WTC11 (cell line): ENCODE results near the gene SLC9A4. TPM values are rescaled to one million over a fixed set of nuclear protein-coding genes. Genes with fewer than 3 reads are reported as not detected.

ENCODE experiments used
- ATAC-seq: fragments of 200-7000 bp; cut with Tn5 transposase; 2 replicates; pipeline ENCODE4 v1.10.0; 2021; ENCODE audit warnings: mild to moderate bottlenecking, moderate library complexity
- CTCF ChIA-PET: fragments of 300-600 bp; sonication (Branson Sonifier 250); formaldehyde crosslinking; loops from one replicate; lab custom pipeline; 2021; ENCODE audit warnings: antibody characterized with exemption; lab: Charles Lee
- POLR2A ChIA-PET: fragments of 350-600 bp; sonication (Branson Sonifier 250); formaldehyde crosslinking; loops from one replicate; lab custom pipeline; 2021; ENCODE audit warnings: antibody characterized with exemption; lab: Charles Lee
- DNase-seq: peaks from one replicate; pipeline ENCODE4 v3.0.0; 2021; ENCODE audit warnings: low spot score
- H3K27ac Mint-ChIP-seq: 2 replicates; pipeline ENCODE4 v1.8.0; 2021; ENCODE audit warnings: mixed read lengths
- H3K27me3 Mint-ChIP-seq: 2 replicates; pipeline ENCODE4 v1.8.0; 2021; ENCODE audit warnings: low read depth, mild to moderate bottlenecking, moderate library complexity, mixed read lengths
- H3K36me3 Mint-ChIP-seq: 2 replicates; pipeline ENCODE4 v1.8.0; 2021; ENCODE audit warnings: mixed read lengths
- H3K4me1 Mint-ChIP-seq: 2 replicates; pipeline ENCODE4 v1.8.0; 2022; ENCODE audit warnings: mixed read lengths
- H3K4me3 Mint-ChIP-seq: 2 replicates; pipeline ENCODE4 v1.8.0; 2021; ENCODE audit warnings: mild to moderate bottlenecking, moderate library complexity, mixed read lengths
- H3K9me3 Mint-ChIP-seq: 2 replicates; pipeline ENCODE4 v1.8.0; 2021; ENCODE audit warnings: mixed read lengths
- AR ChIP-seq: fragments of 250-450 bp; sonication (Bioruptor Pico); IDR thresholded peaks from 2 replicates; pipeline ENCODE4 v1.9.0; 2021; ENCODE audit warnings: mild to moderate bottlenecking
- ATF1 ChIP-seq: sonication (generic); formaldehyde crosslinking; IDR thresholded peaks from 2 replicates; pipeline ENCODE4 v1.8.1; 2023; ENCODE audit warnings: mild to moderate bottlenecking, moderate library complexity, missing genetic modification reagents
- ATF3 ChIP-seq: sonication (generic); formaldehyde crosslinking; conservative IDR thresholded peaks from 2 replicates; pipeline ENCODE4 v1.8.1; 2022; ENCODE audit warnings: mild to moderate bottlenecking, missing genetic modification reagents
- ATF6 ChIP-seq: sonication (generic); formaldehyde crosslinking; IDR thresholded peaks from 2 replicates; pipeline ENCODE4 v1.8.1; 2023; ENCODE audit warnings: mild to moderate bottlenecking, missing genetic modification reagents
- CREB1 ChIP-seq: sonication (generic); formaldehyde crosslinking; IDR thresholded peaks from 2 replicates; pipeline ENCODE4 v1.8.0; 2023; ENCODE audit warnings: mild to moderate bottlenecking, missing genetic modification reagents
- E2F5 ChIP-seq: sonication (generic); formaldehyde crosslinking; IDR thresholded peaks from 2 replicates; pipeline ENCODE4 v1.8.1; 2022; ENCODE audit warnings: mild to moderate bottlenecking, moderate library complexity, missing genetic modification reagents
- ELF4 ChIP-seq: sonication (generic); formaldehyde crosslinking; IDR thresholded peaks from 2 replicates; pipeline ENCODE4 v1.8.1; 2022; ENCODE audit warnings: low read depth, mild to moderate bottlenecking, moderate library complexity, missing genetic modification reagents
- ERG ChIP-seq: fragments of 250-450 bp; sonication (Bioruptor Pico); IDR thresholded peaks from 2 replicates; pipeline ENCODE4 v1.8.0; 2021; ENCODE audit warnings: mild to moderate bottlenecking
- FOXK1 ChIP-seq: sonication (generic); formaldehyde crosslinking; IDR thresholded peaks from 2 replicates; pipeline ENCODE4 v1.8.0; 2022; ENCODE audit warnings: mild to moderate bottlenecking, moderate library complexity, missing genetic modification reagents
- FOXP1 ChIP-seq: sonication (generic); formaldehyde crosslinking; IDR thresholded peaks from 2 replicates; pipeline ENCODE4 v1.8.0; 2022; ENCODE audit warnings: missing genetic modification reagents, mild to moderate bottlenecking, moderate library complexity, borderline replicate concordance
- MXD4 ChIP-seq: fragments of 250-450 bp; sonication (Bioruptor Pico); IDR thresholded peaks from 2 replicates; pipeline ENCODE4 v1.8.0; 2021; ENCODE audit warnings: mild to moderate bottlenecking, moderate library complexity, borderline replicate concordance
- MYBL2 ChIP-seq: sonication (generic); formaldehyde crosslinking; IDR thresholded peaks from 2 replicates; pipeline ENCODE4 v1.8.1; 2023; ENCODE audit warnings: mild to moderate bottlenecking, moderate library complexity, missing genetic modification reagents
- NFYB ChIP-seq: sonication (generic); formaldehyde crosslinking; conservative IDR thresholded peaks from 2 replicates; pipeline ENCODE4 v1.8.0; 2022; ENCODE audit warnings: low read depth, missing genetic modification reagents
- NR1H2 ChIP-seq: sonication (generic); formaldehyde crosslinking; IDR thresholded peaks from 2 replicates; pipeline ENCODE4 v1.9.0; 2021; ENCODE audit warnings: mild to moderate bottlenecking, moderate library complexity, missing genetic modification reagents
- PREB ChIP-seq: sonication (generic); formaldehyde crosslinking; IDR thresholded peaks from 2 replicates; pipeline ENCODE4 v1.8.1; 2022; ENCODE audit warnings: mild to moderate bottlenecking, missing genetic modification reagents, moderate library complexity, borderline replicate concordance
- PRRX2 ChIP-seq: fragments of 250-450 bp; sonication (Bioruptor Pico); IDR thresholded peaks from 2 replicates; pipeline ENCODE4 v1.8.0; 2021; ENCODE audit warnings: mild to moderate bottlenecking
- SOX15 ChIP-seq: fragments of 250-450 bp; sonication (Bioruptor Pico); IDR thresholded peaks from 2 replicates; pipeline ENCODE4 v1.9.0; 2021; ENCODE audit warnings: mild to moderate bottlenecking
- SP1 ChIP-seq: sonication (generic); formaldehyde crosslinking; conservative IDR thresholded peaks from 2 replicates; pipeline ENCODE4 v1.8.1; 2022; ENCODE audit warnings: missing genetic modification reagents
- STAT6 ChIP-seq: sonication (generic); formaldehyde crosslinking; conservative IDR thresholded peaks from 2 replicates; pipeline ENCODE4 v1.8.1; 2023; ENCODE audit warnings: mild to moderate bottlenecking, low read depth, missing genetic modification reagents, moderate library complexity
- TP53 ChIP-seq: sonication (generic); formaldehyde crosslinking; IDR thresholded peaks from 2 replicates; pipeline ENCODE4 v1.8.1; 2023; ENCODE audit warnings: mild to moderate bottlenecking, missing genetic modification reagents
- ZNF219 ChIP-seq: sonication (generic); formaldehyde crosslinking; IDR thresholded peaks from 2 replicates; pipeline ENCODE4 v1.8.0; 2023; ENCODE audit warnings: missing genetic modification reagents, mild to moderate bottlenecking, borderline replicate concordance
- ZNF512 ChIP-seq: sonication (generic); formaldehyde crosslinking; IDR thresholded peaks from 2 replicates; pipeline ENCODE4 v1.8.1; 2022; ENCODE audit warnings: missing genetic modification reagents, borderline replicate concordance
- total RNA-seq: library from RNA; stranded (reverse); gene quantifications from 3 replicates; pipeline ENCODE4 v1.2.3, GENCODE V29; 2021

The SLC9A4 gene
- total RNA-seq, 1 experiment from 2014 or later = 0.11 TPM

- Mint-ChIP-seq H3K4me3 (no peak overlapping the region), H3K36me3 (no peaks in the 10 kb centered on the region), H3K9me3 (peaks cover 8% of the 10 kb centered on the region), H3K27ac (no peak overlapping the region), H3K27me3 (no peaks in the 10 kb centered on the region; the same call in none of the 2 replicates), H3K4me1 (no peaks in the 10 kb centered on the region)
- TF ChIP-seq MYBL2 (CRISPR knock-in tag) (no peak), E2F5 (no peak), NFYB (CRISPR knock-in tag) (no peak), FOXP1 (CRISPR knock-in tag) (no peak), MXD4 (CRISPR knock-in tag) (no peak), ATF1 (no peak), ATF6 (CRISPR knock-in tag) (no peak), ATF3 (CRISPR knock-in tag) (no peak)
- ATAC-seq (no peak), DNase-seq (no peak)
- POLR2A ChIA-PET = no interaction called here
- CTCF ChIA-PET = no interaction called here
Measured at GRCh38 chr2:102424754-102425153, 48.3 kb upstream of the SLC9A4 start.

GRCh38 chr2:102425441-102426132 is 47.4 kb upstream of the SLC9A4 start:
- H3K4me3 Mint-ChIP-seq = no peak overlapping the region
- no peak overlapping the region for H3K27ac Mint-ChIP-seq
- H3K9me3 Mint-ChIP-seq = peaks cover 8% of the 10 kb centered on the region
- ChIA-PET CTCF (no interaction called here), POLR2A (no interaction called here)
- H3K36me3 Mint-ChIP-seq = no peaks in the 10 kb centered on the region
- no peaks in the 10 kb centered on the region; the same call in none of the 2 replicates for H3K27me3 Mint-ChIP-seq
- ATAC-seq (no peak), DNase-seq (no peak)
- no peaks in the 10 kb centered on the region for H3K4me1 Mint-ChIP-seq
- no peak for TF ChIP-seq STAT6 (CRISPR knock-in tag)
- no peak for TF ChIP-seq ERG (CRISPR knock-in tag)
- no peak for TF ChIP-seq SOX15 (CRISPR knock-in tag)
- TF ChIP-seq FOXK1 (CRISPR knock-in tag) = no peak
- no peak for TF ChIP-seq ZNF512
- TF ChIP-seq TP53 (CRISPR knock-in tag) = no peak
- no peak for TF ChIP-seq MXD4 (CRISPR knock-in tag)
- no peak for TF ChIP-seq NR1H2 (CRISPR knock-in tag)
- TF ChIP-seq PRRX2 = no peak
- TF ChIP-seq ELF4 = no peak
- TF ChIP-seq SP1 (CRISPR knock-in tag) = no peak
- no peak for TF ChIP-seq PREB
- no peak for TF ChIP-seq ZNF219 (CRISPR knock-in tag)
- TF ChIP-seq AR (CRISPR knock-in tag) = no peak
- no peak for TF ChIP-seq CREB1 (CRISPR knock-in tag)
- TF ChIP-seq ATF1 = no peak
